Neural crest cell (in vitro differentiated cells): ENCODE measurements around the gene FXN. TPM values are rescaled to one million over a fixed set of nuclear protein-coding genes. Genes with fewer than 3 reads are reported as not detected.

Experiments used
- DNase-seq: peaks from one replicate; pipeline ENCODE4 v3.0.0; 2021; ENCODE audit warnings: low read depth, mixed read lengths, low spot score
- H3K27ac Mint-ChIP-seq: one replicate; pipeline ENCODE4 v1.8.0; 2021; ENCODE audit warnings: mild to moderate bottlenecking, mixed read lengths; ENCODE audit not compliant: unreplicated experiment
- H3K27me3 Mint-ChIP-seq: 2 replicates; pipeline ENCODE4 v1.8.0; 2021; ENCODE audit warnings: low read depth, mild to moderate bottlenecking, mixed read lengths
- H3K36me3 Mint-ChIP-seq: 2 replicates; pipeline ENCODE4 v1.8.0; 2021; ENCODE audit warnings: low read depth, mild to moderate bottlenecking, mixed read lengths
- H3K4me1 Mint-ChIP-seq: 2 replicates; pipeline ENCODE4 v1.8.0; 2021; ENCODE audit warnings: mixed read lengths
- H3K4me3 Mint-ChIP-seq: one replicate; pipeline ENCODE4 v1.8.0; 2021; ENCODE audit warnings: mild to moderate bottlenecking, mixed read lengths
- H3K9me3 Mint-ChIP-seq: 2 replicates; pipeline ENCODE4 v1.8.0; 2021; ENCODE audit warnings: mixed read lengths
- total RNA-seq: library from RNA; stranded (reverse); gene quantifications from 2 replicates; pipeline ENCODE4 v1.2.1, GENCODE V29; 2021
- TF ChIP-seq, protein P1 (sequence below): fragments of 200-600 bp; sonication (generic); conservative IDR thresholded peaks from 2 replicates; pipeline ENCODE4 v1.5.0; 2021; ENCODE audit warnings: antibody characterized with exemption, mild to moderate bottlenecking

Gene FXN
- total RNA-seq, 1 donor from 2014 or later, result 28.6 TPM

DNA sequence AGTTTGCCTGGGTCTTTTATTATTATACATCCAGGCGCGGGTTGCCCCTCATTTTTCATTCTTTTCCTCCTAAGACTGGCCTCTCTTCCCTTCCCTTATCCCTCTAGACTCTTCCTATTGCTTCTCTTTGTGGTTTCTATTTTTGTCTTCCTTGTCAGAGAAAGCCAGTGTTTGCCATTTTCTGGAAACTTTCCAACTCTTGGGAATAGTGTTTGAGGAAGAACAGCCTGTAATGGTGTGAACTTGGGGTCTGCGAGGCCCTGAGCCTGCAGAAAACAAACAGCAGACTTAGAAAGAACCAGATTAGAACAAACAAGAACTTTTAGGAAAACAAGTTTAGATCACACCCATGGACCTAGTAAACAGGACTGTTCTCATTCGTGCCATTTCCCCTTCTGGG lies 37.2 kb upstream of the FXN start:
- H3K4me1 Mint-ChIP-seq, result peaks cover 8% of the 10 kb centered on the region
- no peaks in the 10 kb centered on the region for H3K9me3 Mint-ChIP-seq
- H3K27me3 Mint-ChIP-seq, result peaks cover 12% of the 10 kb centered on the region
- no peak overlapping the region for H3K27ac Mint-ChIP-seq
- no peak overlapping the region for H3K4me3 Mint-ChIP-seq
- TF ChIP-seq, protein P1, sequence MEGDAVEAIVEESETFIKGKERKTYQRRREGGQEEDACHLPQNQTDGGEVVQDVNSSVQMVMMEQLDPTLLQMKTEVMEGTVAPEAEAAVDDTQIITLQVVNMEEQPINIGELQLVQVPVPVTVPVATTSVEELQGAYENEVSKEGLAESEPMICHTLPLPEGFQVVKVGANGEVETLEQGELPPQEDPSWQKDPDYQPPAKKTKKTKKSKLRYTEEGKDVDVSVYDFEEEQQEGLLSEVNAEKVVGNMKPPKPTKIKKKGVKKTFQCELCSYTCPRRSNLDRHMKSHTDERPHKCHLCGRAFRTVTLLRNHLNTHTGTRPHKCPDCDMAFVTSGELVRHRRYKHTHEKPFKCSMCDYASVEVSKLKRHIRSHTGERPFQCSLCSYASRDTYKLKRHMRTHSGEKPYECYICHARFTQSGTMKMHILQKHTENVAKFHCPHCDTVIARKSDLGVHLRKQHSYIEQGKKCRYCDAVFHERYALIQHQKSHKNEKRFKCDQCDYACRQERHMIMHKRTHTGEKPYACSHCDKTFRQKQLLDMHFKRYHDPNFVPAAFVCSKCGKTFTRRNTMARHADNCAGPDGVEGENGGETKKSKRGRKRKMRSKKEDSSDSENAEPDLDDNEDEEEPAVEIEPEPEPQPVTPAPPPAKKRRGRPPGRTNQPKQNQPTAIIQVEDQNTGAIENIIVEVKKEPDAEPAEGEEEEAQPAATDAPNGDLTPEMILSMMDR, result no peak
- H3K36me3 Mint-ChIP-seq, result peaks cover 2% of the 10 kb centered on the region
- DNase-seq, result no peak

- peaks cover 2% of the 10 kb centered on the region for H3K36me3 Mint-ChIP-seq
- no peaks in the 10 kb centered on the region for H3K9me3 Mint-ChIP-seq
- peaks cover 8% of the 10 kb centered on the region for H3K4me1 Mint-ChIP-seq
- H3K4me3 Mint-ChIP-seq, result no peak overlapping the region
- TF ChIP-seq, protein P1, result no peak
- H3K27ac Mint-ChIP-seq, result no peak overlapping the region
- H3K27me3 Mint-ChIP-seq, result peaks cover 10% of the 10 kb centered on the region
- no peak for DNase-seq
These were observed 36.7 kb upstream of the FXN start for GRCh38 chr9:68998812-68999211.

GRCh38 chr9:68999393-69000105 lies 36.0 kb upstream of the FXN start:
- Mint-ChIP-seq H3K4me3 (no peak overlapping the region), H3K9me3 (no peaks in the 10 kb centered on the region), H3K36me3 (peaks cover 2% of the 10 kb centered on the region), H3K27ac (no peak overlapping the region), H3K4me1 (peaks cover 8% of the 10 kb centered on the region), H3K27me3 (peaks cover 10% of the 10 kb centered on the region)
- TF ChIP-seq, protein P1, result peak; percentile 86
- peak; percentile 57 for DNase-seq

GRCh38 chr9:69001921-69002320 lies 33.6 kb upstream of the FXN start:
- Mint-ChIP-seq H3K9me3 (no peaks in the 10 kb centered on the region), H3K4me1 (peaks cover 8% of the 10 kb centered on the region), H3K4me3 (no peak overlapping the region), H3K36me3 (peaks cover 2% of the 10 kb centered on the region), H3K27me3 (peaks cover 10% of the 10 kb centered on the region), H3K27ac (no peak overlapping the region)
- no peak for DNase-seq
- TF ChIP-seq, protein P1, result no peak

GRCh38 chr9:69003051-69003450 lies 32.5 kb upstream of the FXN start:
- H3K4me1 Mint-ChIP-seq, result peaks cover 8% of the 10 kb centered on the region

More at GRCh38 chr9:69003051-69003450, 32.5 kb upstream of the FXN start:
- TF ChIP-seq, protein P1, result no peak
- H3K27me3 Mint-ChIP-seq, result peaks cover 10% of the 10 kb centered on the region
- DNase-seq, result no peak
- peaks cover 2% of the 10 kb centered on the region for H3K36me3 Mint-ChIP-seq
- no peaks in the 10 kb centered on the region for H3K9me3 Mint-ChIP-seq
- no peak overlapping the region for H3K4me3 Mint-ChIP-seq
- no peak overlapping the region for H3K27ac Mint-ChIP-seq
